ENCODE results near the gene MAT2B.

- TF ChIP-seq SUZ12 (IDR thresholded peaks at IDR 0.05; ENCODE audit: extremely low read depth, insufficient read depth, insufficient read length) (no peak), ZNF274 (IDR thresholded peaks at IDR 0.05; ENCODE audit: low read depth, low read length) (no peak), YY1 (IDR thresholded peaks at IDR 0.05; ENCODE audit: insufficient read depth, insufficient read length) (no peak)
These were observed 657 bp downstream of the MAT2B start for GRCh38 chr5:163506095-163506457.
